HG03575 (cell line): ENCODE data around the gene MAPKAPK3.

Source experiments
- ATAC-seq: cut with Tn5 transposase; IDR thresholded peaks from one replicate; pipeline ENCODE4 v1.9.1; 2021; ENCODE audit not compliant: unreplicated experiment, insufficient number of reproducible peaks, low FRiP score; ENCODE audit errors: extremely low read depth

The MAPKAPK3 gene

DNA sequence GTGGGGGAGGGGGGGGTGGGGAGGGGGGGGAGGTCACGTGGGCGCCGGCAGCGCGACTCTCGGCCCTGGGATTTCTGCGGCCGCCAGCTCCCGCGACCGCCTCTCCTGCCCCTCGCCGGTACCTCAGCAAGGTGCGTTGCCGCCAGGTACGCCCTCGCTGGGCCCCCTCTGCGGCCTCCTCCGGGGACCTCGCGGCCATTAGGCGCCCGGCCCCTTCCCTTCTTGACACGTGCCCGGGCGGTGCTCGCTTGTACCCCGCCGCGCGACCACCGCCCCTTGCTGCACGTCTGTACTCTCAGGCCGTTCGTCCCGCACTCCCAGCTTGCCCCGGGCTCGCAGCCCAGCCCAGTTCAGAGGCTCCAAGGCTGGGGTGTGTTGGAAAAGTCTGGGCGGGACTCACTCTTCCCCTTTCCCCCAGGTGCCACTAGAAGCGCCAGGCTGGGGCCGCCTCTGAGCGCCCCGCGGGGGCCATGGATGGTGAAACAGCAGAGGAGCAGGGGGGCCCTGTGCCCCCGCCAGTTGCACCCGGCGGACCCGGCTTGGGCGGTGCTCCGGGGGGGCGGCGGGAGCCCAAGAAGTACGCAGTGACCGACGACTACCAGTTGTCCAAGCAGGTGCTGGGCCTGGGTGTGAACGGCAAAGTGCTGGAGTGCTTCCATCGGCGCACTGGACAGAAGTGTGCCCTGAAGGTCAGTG, at the start of gene MAPKAPK3:
Gene MAPKAPK3, plus strand, starts transcription at position 56 of the 696 bp plus-strand sequence. Its CDS starts 415 bp downstream, at position 471.
- no peak for ATAC-seq

DNA sequence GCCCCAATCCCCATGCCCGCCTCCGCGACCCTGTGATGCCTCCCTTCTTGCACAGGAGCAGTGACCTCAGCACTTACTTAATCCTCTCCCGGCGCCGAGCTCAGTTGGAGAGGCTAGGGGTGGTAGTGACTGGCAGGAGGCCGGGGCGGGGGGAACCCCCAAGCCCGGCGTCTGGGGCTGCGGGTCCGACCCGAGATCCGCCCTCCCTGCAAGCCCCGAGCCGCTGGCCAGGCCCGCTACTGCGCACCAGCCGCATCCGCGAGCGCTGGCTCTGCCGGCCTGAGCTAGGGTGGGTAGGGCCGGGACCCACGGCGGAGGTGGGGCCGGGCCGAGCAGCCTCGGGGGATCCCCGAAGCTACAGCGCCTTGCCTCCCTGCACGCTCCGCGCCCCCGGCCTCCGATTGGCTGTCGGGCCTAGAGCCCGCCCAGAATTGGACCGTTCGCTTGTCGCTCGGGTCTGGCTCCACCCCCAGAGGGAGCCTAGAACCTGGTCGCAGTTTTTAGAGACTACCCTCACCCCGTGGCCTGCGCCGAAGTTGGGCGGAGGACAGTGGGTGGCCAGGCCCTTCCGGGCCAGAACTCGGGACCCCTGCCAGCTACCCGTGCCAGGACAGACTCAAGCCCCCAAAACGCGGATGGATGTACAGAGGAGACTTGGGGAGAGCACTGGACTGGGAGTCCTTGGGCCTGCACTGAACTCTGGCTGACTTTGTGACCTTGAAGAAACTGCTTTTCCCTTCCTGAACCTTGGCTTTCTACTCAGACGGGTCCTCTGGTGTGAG, 49.4 kb upstream of the MAPKAPK3 start, which contains the start of gene C3orf18:
Gene C3orf18, minus strand, starts transcription at position 362 of the 782 bp plus-strand sequence. CDS start 2,048 bp downstream, outside the sequence.
- peak; percentile 42 for ATAC-seq

DNA sequence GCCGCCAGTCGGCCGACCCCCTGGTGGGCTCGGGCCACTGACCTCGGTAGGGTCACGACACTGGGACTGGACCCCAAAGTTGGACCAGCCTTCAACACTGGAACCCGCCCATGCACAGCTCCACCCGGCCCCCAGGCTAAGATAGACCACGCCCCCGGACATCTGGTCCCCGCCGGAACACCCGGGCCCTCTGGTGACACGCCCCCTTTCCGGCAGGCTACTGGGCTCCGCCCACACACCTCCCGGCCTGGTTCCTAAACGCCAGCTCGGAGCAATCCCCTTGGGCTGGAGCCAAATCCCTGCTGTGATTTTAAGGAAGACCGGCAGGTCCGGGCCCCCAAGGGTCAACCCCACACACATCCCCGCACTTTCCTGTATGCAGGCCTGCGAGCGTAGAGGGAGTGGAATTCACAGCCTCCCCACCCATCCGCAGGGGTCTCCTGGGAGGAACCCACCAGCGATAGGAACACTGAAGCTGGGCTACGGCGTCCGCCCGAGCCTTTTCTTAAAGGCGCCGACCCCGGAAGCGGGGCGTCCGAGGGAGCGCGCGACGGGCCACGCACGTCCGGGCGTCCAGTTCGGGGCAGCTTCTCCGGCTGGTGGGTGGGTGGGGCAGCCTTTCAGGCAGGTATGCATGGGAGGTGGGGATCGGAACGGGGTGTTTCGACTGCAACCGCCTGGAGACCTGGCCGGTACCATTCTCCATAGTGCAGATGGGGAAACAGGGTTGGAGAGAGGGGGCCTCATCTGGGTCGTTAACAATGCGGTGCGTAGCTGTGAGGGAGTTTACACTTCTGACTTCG, 47.8 kb upstream of the MAPKAPK3 start, which contains the start of gene HEMK1:
Gene HEMK1, plus strand, starts transcription at position 576 of the 803 bp plus-strand sequence. CDS start 1,583 bp downstream, outside the sequence.
- ATAC-seq = peak; percentile 28

DNA sequence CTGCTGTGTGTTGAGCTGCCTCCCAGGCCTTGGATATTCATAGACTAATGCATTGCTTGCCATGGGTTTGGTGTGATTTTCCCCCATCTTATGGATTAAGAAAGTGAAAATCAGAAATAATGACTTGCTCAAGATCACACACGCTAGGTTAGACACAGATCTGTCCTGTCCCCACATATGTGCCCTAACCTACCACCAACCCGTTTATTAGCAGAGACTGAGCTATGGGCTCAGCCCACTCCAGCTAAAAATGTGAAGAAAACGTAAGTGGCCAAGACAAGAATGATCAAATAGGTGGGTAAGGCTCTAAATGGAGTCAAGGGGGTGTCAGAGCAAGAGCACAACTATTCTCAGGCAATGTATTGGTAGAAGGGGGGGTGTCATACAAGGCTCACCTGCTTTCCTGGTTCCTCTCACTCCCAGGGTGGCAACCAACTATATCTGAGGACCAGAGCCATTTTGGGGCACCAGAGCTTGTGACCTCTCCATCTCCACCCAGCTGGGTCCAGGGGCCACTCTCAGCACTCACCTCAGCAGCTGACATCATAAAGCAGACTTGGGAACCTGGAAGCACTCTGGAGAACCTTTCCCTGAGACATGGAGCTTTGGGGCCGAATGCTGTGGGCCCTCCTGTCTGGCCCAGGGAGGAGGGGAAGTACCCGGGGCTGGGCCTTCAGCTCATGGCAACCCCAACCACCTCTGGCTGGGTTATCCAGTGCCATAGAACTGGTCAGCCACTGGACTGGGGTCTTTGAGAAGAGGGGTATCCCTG, 46.3 kb upstream of the MAPKAPK3 start:
- ATAC-seq = no peak

DNA sequence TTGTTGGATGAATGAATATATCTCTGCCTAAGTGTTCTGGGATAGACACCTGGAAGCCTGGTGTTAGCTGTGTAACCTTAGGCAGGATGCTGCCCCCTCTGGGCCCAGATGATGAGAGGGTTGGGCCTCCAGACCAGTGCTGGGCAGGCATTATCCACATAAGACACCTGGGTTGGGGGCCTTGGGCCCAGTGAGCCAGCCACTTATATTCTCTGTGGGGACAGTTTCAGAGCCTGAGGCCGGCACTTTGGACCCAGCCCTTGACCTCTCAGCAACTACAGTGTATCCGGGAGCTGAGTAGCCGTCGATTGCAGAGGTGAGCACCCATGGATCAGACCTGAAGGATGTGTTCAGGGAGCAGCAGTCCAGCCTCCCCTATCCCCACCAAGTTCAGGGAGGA, 45.5 kb upstream of the MAPKAPK3 start:
- ATAC-seq = no peak

DNA sequence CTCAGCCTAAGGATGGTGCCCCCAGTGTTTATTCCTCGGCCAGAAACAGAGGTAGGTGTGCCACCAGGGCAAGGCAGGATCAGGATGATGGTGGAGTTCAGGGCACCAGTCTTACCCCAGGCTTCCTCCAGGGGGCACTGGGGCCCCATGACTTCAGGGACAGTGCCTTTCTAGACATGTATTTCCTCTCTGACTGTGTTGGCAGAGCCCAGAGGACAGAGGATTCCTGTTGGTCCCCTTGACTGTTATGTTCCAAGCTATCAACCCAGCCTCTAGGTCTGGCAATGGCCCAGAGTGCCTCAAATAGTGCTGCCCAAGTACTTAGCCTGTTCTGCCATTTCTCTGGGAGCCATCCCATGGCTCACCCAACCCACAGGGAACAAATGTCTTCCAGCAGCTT, 44.8 kb upstream of the MAPKAPK3 start:
- ATAC-seq = no peak

DNA sequence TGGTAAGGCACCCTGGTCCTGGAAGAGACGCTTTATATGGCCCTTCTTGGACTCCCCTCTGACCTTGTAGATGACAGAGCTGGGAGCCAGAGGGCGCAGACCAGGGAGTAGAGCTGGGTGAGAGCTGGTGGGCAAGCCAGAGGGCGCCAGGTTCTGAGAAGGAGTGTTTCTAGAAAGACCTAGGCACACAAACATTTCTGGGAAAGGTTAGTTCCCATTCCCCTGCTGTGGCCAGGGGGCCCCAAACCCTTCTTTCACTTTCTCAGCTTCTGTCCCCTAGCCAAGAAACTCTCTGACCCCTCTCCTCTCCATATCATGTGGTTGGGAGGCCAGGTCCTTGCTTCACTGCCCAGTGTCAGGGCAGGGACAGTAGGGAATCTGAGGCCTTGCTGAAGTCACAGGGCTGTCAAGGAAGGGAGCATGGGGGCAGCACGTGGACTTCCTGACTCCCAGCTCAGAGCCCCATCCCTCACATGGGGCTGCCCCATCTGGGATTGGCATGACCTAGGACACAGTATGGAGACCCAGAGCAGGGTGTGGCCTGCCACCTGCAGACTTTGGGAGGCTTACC, 44.1 kb upstream of the MAPKAPK3 start:
- no peak for ATAC-seq

DNA sequence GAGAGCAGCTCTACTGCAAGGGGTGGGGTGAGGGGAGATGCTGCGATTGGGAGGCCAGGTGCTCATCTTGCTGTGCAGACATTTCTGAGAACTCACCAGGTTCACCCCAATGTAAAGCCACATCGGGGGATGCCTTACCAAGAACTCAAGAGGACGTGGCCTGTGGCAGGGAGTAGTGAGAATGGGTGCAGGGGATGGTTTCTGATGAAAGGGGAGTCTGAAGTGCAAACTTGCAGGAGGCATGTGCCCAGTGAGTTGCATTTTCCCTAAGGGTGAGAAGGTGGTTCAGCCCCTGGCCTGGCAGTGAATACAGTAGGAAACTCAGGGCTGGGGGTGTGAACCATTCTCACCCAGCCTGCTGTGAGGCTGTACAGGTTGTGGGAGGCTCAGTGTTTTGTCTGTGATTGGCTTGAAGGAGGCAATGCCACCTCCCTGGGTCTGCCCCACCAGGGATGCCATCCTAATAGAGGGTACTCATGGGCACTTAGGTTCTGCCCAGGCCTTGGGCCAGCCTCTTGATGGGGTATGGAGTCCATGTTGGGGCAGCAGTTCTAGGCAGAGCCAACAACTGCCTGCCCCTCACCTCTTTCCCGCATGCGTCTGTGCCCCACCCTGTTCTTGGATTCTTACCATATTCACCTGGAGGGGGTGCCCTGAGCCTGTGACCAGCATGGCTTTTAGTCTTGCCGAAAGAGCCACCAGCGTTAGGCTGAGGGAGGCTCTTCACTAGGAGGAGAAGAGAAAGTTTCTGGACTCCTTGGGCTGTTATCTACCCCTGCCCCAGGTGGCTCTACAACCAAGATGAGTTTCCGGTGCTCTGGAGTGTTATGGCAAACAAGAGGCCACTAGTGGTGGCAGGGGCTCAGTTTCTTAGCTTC, 43.1 kb upstream of the MAPKAPK3 start:
- ATAC-seq = no peak

DNA sequence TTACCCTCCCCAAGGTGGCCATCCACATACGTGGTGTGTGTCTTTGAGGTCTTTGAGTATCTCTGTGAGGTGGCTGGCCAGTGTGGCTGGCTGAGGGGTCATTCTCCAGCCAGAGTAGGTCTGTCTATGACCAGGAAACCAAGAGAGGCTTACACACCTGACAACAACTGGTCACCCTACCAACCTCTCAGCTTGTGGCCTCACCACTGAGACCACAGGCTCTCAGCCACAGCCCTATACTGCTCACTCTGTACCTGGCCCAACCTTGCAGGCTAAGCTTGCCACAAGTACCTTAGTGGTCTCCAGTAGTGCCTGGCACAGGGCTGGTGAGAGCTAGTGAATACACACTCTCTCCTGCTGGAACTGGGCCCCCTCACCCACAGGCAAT, 42.5 kb upstream of the MAPKAPK3 start:
- ATAC-seq = no peak

DNA sequence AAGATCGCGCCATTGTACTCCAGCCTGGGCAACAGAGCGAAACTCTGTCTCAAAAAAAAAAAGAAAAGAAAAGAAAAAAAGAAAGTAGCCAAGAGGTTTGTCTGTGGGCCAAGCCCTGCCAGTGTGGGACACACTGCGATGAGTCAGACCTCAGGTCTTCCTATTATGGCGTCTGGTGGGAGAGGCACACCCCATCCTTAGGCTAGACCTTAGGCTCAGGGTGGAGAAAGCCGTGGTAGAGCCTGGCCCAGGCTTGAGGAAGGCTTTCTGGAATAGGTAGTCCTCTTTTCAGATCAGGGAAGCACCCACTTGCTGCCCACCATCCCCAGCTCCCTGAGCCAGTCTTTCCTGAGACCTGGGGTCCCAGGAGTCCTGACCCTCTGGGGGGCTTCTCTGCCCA, 41.6 kb upstream of the MAPKAPK3 start:
- ATAC-seq = no peak

DNA sequence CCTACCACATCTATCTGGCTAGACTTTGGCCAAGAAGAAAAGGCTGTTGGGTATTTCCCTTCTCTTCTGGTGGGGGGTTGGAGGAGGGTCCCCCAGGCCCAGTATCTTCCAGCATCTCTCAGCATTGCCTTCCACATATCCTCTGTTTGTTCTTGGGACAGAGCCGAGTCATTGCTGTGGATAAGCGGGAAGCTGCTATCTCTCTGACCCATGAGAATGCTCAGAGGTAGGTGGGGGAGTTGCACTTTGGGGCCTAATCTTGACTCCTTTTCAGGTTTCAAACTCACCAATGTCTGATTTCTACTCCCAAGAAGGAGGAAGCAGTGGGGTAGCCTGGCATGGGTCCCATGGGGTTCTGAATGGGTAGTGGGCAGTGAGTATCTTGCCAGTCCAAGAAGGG, 39.6 kb upstream of the MAPKAPK3 start:
- no peak for ATAC-seq

DNA sequence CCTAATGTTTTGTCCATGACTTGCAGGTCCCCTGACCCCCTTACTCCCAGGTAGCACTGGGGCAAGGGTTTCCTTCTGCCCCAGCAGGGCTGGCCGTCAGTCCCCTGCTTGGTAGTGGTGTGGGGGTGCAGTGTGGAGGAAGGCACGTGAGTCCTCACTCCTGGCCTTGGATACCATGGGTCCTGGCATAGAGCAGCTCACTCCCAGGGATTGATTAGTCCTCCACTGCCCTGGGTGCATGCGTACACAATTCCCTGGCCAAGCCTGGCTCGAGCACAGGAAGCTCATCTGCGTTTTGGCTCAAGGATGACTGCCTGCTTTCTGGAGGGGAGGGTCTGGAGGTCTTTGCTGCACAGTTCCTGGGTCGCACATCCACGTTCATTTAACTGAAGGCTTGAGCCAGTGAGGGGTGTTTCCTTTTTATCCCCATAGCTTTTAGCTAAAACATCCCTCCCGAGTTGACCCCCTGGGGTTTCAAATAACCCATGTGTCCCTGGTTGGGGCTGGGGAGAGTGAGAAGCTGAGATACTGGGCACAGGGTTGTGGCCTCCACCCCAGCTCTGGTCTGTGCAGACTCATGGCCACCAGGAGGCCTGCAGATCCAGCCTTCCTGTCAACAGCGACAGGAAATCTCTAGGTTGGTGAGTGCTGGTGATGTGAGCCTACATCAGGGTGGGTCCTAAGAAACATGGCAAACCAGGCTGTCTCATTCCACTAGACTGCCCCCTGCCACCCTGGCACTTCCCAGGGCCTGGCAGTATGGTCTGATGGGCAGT, 36.1 kb upstream of the MAPKAPK3 start:
- no peak for ATAC-seq

DNA sequence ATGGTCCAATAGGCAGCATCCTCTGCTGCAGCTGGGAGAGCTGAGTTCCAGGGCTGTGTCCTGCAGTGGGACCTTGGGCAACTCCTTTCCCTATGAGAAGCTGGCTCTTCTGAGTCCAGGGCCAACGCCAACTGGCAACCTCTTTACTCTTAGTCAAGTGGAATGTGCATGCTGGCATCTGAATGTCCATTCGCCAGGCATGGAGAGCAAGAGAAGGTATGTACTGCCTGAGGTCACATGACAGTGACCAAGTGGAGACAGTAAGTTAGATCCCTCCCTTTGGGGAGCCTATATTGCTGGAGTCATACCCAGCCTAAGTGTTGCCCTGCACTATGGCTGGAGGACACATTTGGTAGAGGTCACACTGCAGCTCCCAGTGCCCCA, 35.5 kb upstream of the MAPKAPK3 start:
- ATAC-seq = no peak

DNA sequence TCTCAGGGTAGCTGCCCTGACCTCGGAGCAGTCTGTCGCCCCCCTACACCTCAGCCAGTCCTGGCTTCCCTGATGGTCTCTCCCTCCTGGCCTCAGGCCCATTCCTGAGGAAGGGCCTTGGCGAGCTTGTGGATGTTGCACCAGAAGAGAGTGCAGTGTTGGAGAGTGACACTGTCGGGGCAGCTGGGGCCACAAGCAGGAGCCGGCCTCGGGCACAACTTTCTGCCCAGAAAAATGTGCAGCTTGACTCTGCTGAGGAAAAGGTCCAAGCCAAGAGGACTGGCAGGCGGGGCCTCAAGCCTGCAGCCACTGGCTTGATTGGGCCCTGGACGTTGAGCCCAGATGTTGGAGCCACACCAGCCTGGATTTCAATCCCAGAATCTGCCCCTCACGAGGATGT, 34.9 kb upstream of the MAPKAPK3 start:
- no peak for ATAC-seq

DNA sequence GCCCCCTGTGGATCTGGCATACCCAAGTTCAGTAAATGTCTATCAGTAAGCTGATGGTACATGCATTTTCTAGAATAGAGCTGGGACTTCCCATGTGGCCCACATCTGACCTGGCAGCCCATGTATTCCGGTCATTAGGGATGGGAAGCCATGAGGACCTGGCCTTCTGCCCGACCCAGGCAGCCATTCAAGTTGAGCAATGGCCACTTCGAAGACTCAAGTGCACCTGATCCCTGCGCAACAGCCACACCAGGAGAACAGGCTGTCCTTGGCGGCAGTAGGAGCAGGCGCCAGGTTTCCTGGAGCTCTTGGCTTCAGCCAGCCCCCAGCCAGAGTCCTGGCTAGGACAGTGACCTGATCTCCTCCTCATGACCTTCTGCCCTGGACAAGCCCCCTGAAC, 33.1 kb upstream of the MAPKAPK3 start:
- no peak for ATAC-seq

DNA sequence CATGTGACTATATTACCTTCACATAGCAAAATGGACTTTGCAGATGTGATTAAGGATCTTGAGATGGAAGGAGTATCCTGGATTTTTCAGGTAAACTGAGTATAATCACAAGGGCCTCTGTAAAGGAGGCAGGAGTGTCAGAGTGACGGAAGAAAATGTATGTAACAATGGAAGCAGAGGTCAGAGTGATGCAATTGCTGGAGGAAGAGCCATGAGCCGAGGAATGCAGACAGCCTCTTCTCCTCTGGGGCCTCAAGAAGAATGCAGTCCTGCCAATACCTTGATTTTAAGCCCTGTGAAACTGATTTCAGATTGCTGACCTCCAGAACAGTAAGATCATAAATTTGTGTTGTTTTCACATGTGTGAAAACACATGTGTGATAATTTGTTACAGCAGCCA, 32.6 kb upstream of the MAPKAPK3 start:
- ATAC-seq = no peak
